Stimulated activated CD8-positive, alpha-beta memory T cell treated with anti-CD3 and anti-CD28 coated beads, Interleukin-15, amount 100 ng/mL, for 24 hours (primary cell): ENCODE measurements around the gene HAS3.
"Not testable (repeated sequence)": the region's sequence is repeated elsewhere in the genome, so short reads cannot be mapped to it uniquely, and the experiment has no call there.

ENCODE experiments used
- DNase-seq: peaks from one replicate; pipeline ENCODE4 v3.0.0-alpha.2; 2020; ENCODE audit warnings: low read depth

Gene HAS3

GRCh38 chr16:69105501-69106361 is at the start of gene HAS3:
HAS3 (plus strand) TSS chr16:69105653; CDS start chr16:69109396, 3,743 bp downstream.
- no peak for DNase-seq

GRCh38 chr16:69055980-69056379 is 49.5 kb upstream of the HAS3 start:
- no peak for DNase-seq

GRCh38 chr16:69056421-69056820 is 49.0 kb upstream of the HAS3 start:
- no peak for DNase-seq

- no peak for DNase-seq
These were observed 47.8 kb upstream of the HAS3 start for GRCh38 chr16:69057400-69058378.

GRCh38 chr16:69063491-69063890 is 42.0 kb upstream of the HAS3 start:
- DNase-seq: not testable (repeated sequence)

GRCh38 chr16:69064124-69064763 is 41.2 kb upstream of the HAS3 start:
- no peak for DNase-seq

GRCh38 chr16:69064764-69065313 is 40.6 kb upstream of the HAS3 start:
- DNase-seq: no peak

- DNase-seq: no peak
These were observed 35.9 kb upstream of the HAS3 start for GRCh38 chr16:69069504-69069903.

- DNase-seq: no peak
These were observed 34.4 kb upstream of the HAS3 start for GRCh38 chr16:69071036-69071435.

GRCh38 chr16:69072640-69072974 is 32.8 kb upstream of the HAS3 start:
- no peak for DNase-seq

- DNase-seq: no peak
These were observed 32.2 kb upstream of the HAS3 start for GRCh38 chr16:69073181-69073702.

GRCh38 chr16:69077251-69077650 is 28.2 kb upstream of the HAS3 start:
- no peak for DNase-seq

GRCh38 chr16:69078073-69078472 is 27.4 kb upstream of the HAS3 start:
- DNase-seq: no peak

- DNase-seq: no peak
These were observed 25.8 kb upstream of the HAS3 start for GRCh38 chr16:69079697-69080096.

- no peak for DNase-seq
These were observed 22.0 kb upstream of the HAS3 start for GRCh38 chr16:69083306-69083941.

- DNase-seq: no peak
These were observed 21.2 kb upstream of the HAS3 start for GRCh38 chr16:69084289-69084688.

- no peak for DNase-seq
These were observed 20.3 kb upstream of the HAS3 start for GRCh38 chr16:69085032-69085695.

- DNase-seq: no peak
These were observed 18.3 kb upstream of the HAS3 start for GRCh38 chr16:69087161-69087581.

GRCh38 chr16:69088684-69089083 is 16.8 kb upstream of the HAS3 start:
- DNase-seq: no peak

- no peak for DNase-seq
These were observed 16.2 kb upstream of the HAS3 start for GRCh38 chr16:69089091-69089910.
